Body of pancreas (tissue), 4 donors: ENCODE results near the gene AURKA.

Experiments used
- POLR2A ChIP-seq, 3 donors: fragments of 450-650 bp; IDR thresholded peaks; one replicate each; pipeline ENCODE4 v1.6.1; 2016; ENCODE audit warnings: antibody characterized with exemption in 3 of 3, mild to moderate bottlenecking in 2 of 3
- TF ChIP-seq, protein P1 (sequence below), 7 experiments: fragments of 450-650 bp in 4 of 7; fragments of 200-600 bp in 3 of 7; sonication (generic) in 3 of 7; IDR thresholded peaks; one replicate each; pipeline ENCODE4 v1.5.1; 2016 to 2019; ENCODE audit warnings: antibody characterized with exemption in 7 of 7

DNA sequence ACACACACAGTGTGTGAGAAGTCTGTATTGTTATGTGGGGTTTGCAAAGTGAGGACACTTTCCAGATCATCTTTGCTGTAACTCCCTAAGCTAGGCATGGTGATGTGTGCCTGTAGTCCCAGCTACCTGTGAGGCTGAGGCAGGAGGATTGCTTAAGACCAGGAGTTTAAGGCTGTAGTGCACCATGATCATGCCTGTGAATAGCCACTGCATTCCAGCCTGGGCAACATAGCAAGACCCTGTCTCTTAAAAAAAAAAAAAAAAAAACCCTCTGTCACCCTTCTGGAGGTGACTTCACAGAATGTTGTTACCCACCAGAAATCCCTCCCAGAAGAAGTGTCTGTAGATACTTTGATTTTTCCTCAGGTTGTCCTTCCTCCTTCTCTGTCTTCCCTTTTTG is 34.9 kb upstream of the AURKA start:
- TF ChIP-seq, protein P1, sequence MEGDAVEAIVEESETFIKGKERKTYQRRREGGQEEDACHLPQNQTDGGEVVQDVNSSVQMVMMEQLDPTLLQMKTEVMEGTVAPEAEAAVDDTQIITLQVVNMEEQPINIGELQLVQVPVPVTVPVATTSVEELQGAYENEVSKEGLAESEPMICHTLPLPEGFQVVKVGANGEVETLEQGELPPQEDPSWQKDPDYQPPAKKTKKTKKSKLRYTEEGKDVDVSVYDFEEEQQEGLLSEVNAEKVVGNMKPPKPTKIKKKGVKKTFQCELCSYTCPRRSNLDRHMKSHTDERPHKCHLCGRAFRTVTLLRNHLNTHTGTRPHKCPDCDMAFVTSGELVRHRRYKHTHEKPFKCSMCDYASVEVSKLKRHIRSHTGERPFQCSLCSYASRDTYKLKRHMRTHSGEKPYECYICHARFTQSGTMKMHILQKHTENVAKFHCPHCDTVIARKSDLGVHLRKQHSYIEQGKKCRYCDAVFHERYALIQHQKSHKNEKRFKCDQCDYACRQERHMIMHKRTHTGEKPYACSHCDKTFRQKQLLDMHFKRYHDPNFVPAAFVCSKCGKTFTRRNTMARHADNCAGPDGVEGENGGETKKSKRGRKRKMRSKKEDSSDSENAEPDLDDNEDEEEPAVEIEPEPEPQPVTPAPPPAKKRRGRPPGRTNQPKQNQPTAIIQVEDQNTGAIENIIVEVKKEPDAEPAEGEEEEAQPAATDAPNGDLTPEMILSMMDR (IDR thresholded peaks at IDR 0.05): no peak
- TF ChIP-seq POLR2A (IDR thresholded peaks at IDR 0.05): no peak
